ENCODE measurements around the gene TBL1X.

DNA sequence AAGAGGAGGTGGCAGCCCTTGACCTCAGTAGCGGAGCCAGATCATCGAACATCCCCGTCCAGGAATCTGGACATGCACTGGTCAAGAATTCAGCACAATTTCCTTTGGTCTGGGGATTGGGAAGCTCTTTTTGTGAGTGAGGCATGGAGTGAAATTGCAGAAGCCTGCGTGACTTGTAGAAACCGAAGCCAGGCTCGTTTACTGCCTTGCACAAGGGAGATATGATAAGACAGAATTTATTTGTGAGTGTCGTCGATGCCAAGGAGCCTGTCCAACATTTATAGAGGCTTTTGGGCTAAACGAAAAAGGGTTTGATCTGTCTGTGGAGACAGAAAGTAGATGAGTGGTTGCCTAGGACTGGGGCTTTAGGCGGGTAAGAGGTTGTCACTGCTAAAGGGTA lies 50.6 kb downstream of the TBL1X start:
- TF ChIP-seq, protein P1, sequence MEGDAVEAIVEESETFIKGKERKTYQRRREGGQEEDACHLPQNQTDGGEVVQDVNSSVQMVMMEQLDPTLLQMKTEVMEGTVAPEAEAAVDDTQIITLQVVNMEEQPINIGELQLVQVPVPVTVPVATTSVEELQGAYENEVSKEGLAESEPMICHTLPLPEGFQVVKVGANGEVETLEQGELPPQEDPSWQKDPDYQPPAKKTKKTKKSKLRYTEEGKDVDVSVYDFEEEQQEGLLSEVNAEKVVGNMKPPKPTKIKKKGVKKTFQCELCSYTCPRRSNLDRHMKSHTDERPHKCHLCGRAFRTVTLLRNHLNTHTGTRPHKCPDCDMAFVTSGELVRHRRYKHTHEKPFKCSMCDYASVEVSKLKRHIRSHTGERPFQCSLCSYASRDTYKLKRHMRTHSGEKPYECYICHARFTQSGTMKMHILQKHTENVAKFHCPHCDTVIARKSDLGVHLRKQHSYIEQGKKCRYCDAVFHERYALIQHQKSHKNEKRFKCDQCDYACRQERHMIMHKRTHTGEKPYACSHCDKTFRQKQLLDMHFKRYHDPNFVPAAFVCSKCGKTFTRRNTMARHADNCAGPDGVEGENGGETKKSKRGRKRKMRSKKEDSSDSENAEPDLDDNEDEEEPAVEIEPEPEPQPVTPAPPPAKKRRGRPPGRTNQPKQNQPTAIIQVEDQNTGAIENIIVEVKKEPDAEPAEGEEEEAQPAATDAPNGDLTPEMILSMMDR (IDR thresholded peaks at IDR 0.05), result no peak
- TF ChIP-seq EZH2 (IDR thresholded peaks at IDR 0.05; ENCODE audit: borderline replicate concordance, insufficient read depth, low read depth, low read length, poor library complexity, severe bottlenecking), result no peak

All from B cell (primary cell).